LNCAP (cell line): ENCODE results near the gene C19orf38.

Experiments used
- TF ChIP-seq, protein P1 (sequence below): fragments of 450-650 bp; IDR thresholded peaks from 2 replicates; pipeline ENCODE4 v1.5.1; 2017; ENCODE audit warnings: mild to moderate bottlenecking

C19orf38 gene

DNA sequence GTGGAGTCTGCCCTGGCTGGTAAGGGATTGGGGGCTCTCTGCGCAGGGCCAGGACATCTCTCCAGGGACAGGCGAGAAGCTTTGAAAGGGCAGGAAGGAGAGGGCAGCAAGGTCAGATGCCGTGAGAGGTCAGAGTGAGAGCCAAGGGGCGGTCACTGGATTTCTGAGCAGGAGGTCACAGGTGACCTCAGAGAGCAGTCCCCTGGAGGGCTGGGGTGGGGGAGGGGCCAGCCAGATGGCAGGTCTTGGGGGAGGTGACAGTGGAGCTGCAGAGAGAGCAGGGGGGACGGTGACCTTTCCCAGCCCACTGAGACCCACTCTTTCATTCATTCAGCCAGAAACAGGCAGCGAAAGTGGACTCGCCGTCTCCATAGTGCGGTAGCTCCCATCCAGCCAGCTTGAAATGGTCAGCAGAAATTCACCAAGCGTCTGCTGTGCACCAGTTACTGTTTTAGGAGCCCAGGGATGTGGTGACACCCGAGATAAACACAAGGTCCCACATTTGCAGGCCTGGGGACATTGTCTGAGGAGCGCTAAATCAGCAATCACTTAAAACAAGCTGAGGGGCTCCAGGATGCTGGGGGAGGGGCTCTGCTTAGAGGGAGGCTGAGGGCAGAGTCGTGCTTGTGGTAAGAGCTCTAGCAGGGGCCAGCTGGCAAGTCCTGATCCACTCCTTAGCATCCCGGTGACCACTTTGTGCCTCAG, 33.3 kb downstream of the C19orf38 start:
- TF ChIP-seq, protein P1, sequence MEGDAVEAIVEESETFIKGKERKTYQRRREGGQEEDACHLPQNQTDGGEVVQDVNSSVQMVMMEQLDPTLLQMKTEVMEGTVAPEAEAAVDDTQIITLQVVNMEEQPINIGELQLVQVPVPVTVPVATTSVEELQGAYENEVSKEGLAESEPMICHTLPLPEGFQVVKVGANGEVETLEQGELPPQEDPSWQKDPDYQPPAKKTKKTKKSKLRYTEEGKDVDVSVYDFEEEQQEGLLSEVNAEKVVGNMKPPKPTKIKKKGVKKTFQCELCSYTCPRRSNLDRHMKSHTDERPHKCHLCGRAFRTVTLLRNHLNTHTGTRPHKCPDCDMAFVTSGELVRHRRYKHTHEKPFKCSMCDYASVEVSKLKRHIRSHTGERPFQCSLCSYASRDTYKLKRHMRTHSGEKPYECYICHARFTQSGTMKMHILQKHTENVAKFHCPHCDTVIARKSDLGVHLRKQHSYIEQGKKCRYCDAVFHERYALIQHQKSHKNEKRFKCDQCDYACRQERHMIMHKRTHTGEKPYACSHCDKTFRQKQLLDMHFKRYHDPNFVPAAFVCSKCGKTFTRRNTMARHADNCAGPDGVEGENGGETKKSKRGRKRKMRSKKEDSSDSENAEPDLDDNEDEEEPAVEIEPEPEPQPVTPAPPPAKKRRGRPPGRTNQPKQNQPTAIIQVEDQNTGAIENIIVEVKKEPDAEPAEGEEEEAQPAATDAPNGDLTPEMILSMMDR: no peak

DNA sequence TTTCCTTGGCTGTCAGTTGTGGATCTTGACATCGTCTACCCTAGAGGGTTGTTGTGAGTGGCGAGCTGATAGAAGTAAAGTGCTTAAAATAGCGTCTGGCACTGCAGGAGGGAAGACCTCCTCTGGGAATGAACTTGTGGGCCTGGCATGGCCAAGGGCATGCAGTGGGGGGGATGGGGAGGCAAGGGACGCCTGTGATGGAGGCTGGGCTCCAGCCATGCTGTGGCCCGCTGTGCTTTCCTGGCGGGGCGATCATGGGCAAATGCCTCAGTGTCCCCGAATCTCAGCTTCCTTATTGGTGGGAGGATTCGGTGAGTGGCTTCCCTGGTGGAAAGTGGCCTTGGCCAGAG, 33.9 kb downstream of the C19orf38 start:
- TF ChIP-seq, protein P1: no peak

DNA sequence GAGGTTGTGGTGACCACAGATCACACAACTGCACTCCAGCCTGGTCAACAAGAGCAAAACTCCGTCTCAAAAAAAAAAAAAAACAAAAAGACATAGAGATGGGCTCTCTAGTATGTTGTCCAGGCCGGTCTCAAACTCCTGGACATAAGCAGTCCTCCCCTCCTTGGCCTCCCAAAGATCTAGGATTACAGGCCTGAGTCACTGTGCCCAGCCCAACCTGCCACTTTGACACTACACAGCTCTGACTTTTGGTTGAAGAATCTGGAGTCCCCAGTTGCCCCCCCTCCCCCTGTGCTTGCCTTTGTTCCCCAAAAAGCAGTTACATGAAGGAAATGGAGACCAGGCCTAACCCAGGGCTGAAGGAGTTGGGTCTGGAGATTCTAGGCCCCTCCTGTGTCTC, 36.1 kb downstream of the C19orf38 start:
- TF ChIP-seq, protein P1: no peak

DNA sequence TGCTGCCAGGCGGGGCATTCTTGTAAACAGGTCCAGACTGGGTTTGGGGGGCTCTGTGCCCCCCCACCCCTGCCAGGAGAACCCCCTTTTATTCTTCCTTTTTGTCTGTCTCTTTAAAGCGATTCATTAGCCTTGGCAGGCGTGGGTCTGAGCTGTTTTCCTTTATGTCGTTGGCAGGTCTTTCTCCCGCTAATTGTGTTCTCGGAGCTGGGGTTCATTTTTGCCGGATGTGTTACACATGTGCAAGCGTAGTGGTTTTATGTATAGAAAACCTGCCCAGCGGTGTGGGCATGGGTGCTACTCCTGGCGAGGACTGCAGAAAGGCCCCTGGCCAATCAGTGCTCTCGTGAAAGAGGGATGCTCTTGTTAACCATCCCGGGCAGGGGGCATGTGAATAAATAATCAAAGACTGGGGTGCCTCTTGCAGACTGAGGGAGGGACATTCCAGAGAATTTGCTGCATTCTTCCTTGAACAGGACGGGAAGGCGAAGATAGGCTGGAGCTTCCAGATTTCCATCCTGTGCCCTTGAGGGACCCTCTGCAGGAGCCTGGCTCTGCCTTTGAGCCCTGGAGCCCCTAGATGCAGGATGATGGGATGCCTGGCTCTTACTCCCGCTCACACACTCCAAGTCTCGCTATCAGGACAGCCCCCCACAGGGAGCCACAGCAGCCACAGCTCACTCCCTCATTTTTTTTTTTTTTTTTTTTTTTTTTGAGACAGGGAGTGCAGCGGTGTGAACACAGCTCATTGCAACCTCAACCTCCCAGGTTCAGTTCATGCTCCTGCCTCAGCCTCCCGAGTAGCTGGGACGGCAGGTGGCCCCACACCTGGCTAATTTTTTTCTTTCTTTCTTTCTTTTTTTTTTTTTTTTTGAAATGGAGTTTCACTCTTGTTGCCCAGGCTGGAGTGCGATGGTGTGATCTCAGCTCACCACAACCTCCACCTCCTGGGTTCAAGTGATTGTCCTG, 37.3 kb downstream of the C19orf38 start:
- TF ChIP-seq, protein P1: no peak

DNA sequence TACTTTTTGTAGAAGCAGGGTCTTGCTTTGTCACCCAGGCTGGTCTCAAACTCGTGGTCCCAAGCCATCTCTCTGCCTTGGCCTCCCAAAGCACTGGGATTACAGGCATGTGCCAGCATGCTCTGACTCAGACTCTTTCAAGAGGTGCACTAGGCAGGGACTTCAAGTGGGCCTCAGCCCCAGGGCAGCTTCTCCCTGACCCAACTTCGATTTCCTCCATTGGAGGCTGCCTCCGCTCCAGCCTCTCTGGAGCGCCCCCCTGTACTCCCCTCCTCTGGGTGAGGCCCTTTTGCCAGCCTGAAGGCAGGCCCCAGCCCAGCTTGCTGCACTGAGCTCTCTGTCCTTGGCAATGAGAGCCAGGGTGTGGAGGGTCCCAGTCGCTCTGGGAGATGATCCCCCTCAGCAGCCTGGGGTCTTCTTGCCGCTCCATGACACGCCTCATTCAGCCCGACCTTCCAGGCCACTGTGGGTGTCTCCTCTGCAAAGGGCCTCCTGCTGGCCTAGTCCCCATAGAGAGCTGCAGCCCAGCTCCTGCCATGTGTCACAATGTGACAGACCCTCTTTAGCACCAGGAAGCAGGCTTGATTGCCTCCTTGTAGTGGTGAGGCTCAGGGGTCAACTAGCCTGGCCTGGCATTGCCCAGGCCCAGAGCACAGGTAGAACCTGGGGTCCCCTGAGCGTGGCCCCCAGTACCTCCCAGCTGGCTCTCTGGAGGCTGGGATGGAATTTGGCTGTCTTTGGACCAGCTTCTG, 39.6 kb downstream of the C19orf38 start:
- TF ChIP-seq, protein P1: no peak

DNA sequence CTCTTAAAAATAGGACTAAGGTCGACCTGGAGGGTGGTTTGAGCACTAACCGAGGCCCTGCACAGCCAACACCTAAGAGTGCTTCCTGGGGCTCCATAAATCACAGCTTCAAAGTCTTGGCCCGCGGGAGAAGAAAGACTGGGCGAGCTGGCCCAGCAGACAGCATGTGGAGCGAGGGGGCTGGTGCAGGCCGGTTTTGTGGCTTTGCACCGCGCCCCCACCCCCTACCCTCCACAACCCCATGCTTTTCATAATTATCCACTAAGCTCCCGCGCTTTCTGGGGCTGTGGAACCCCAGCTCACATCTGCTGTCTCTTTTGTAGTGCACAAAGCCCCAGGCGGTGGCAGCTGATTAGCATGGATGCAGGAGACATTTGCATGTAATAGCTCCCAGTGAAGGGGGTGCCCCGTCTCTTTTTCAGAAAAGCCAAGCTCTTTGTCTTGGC, 40.2 kb downstream of the C19orf38 start:
- TF ChIP-seq, protein P1: no peak

DNA sequence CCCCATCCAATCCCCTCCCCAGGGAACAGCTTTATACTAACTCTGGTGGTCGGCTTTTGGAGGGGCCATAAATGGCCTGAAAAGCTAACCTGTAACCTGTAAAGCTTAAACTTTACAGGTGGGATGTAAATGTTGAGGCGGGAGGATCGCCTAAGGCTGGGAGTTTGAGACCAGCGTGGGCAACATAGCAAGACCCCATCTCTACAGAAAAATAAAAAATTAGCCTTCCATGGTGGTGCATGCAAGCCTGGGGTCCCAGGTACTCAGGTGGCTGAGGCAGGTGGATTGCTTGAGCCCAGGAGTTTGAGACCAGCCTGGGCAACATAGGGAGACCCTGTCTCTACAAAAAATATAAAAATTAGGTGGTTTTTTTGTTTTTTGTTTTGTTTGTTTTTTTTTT, 41.7 kb downstream of the C19orf38 start:
- TF ChIP-seq, protein P1: no peak
